C4-2B (cell line): ENCODE data around the gene RANBP2.

Source experiments
- H3K27ac ChIP-seq: fragments of 450-650 bp; 2 replicates; pipeline ENCODE4 v1.5.1; 2017
- CTCF ChIP-seq: fragments of 450-650 bp; conservative IDR thresholded peaks from 2 replicates; pipeline ENCODE4 v1.5.1; 2017; ENCODE audit warnings: mild to moderate bottlenecking
- ZFX ChIP-seq: fragments of 450-650 bp; IDR thresholded peaks from 2 replicates; pipeline ENCODE4 v1.6.1; 2017

RANBP2 gene

GRCh38 chr2:108825736-108826135, 106.5 kb downstream of the RANBP2 start:
- no peak overlapping the region for H3K27ac ChIP-seq
- TF ChIP-seq CTCF = no peak

GRCh38 chr2:108829578-108830310, 110.5 kb downstream of the RANBP2 start:
- H3K27ac ChIP-seq = no peak overlapping the region
- TF ChIP-seq CTCF = no peak
- TF ChIP-seq ZFX = no peak

GRCh38 chr2:108833219-108833618, 113.9 kb downstream of the RANBP2 start:
- peak overlapping the region; percentile 84 for H3K27ac ChIP-seq

GRCh38 chr2:108834620-108835019, 115.3 kb downstream of the RANBP2 start:
- peak overlapping the region; percentile 84 for H3K27ac ChIP-seq
- no peak for TF ChIP-seq CTCF
- TF ChIP-seq ZFX = no peak

More at GRCh38 chr2:108833219-108833618, 113.9 kb downstream of the RANBP2 start:
- TF ChIP-seq ZFX (no peak), CTCF (no peak)

GRCh38 chr2:108835040-108835439, 115.8 kb downstream of the RANBP2 start:
- H3K27ac ChIP-seq = no peak overlapping the region
- TF ChIP-seq CTCF = no peak
- no peak for TF ChIP-seq ZFX
